BJ (cell line): Measurements from ENCODE around the gene SLC39A13. TPM values are rescaled to one million over a fixed set of nuclear protein-coding genes. Genes with fewer than 3 reads are reported as not detected.

Experiments
- CTCF ChIA-PET: fragments of 350-600 bp; formaldehyde crosslinking; extraction: SDS; loops from one replicate; lab custom pipeline; 2021; ENCODE audit warnings: antibody characterized with exemption, inconsistent platforms; lab: Yijun Ruan, JAX
- POLR2A ChIA-PET: fragments of 300-600 bp; sonication (Branson Sonifier 250); formaldehyde crosslinking; extraction: SDS; loops from one replicate; lab custom pipeline; 2021; ENCODE audit warnings: antibody characterized with exemption; lab: Charles Lee
- DNase-seq: peaks from one replicate; pipeline ENCODE4 v3.0.0-alpha.2; 2011; ENCODE audit warnings: low read depth
- H3K27me3 ChIP-seq: 2 replicates; pipeline ENCODE4 v1.6.0; 2011; ENCODE audit warnings: low read length; ENCODE audit not compliant: control insufficient read depth, insufficient read depth
- H3K36me3 ChIP-seq: 2 replicates; pipeline ENCODE4 v1.5.1; 2011; ENCODE audit warnings: low read length; ENCODE audit not compliant: control insufficient read depth, insufficient read depth
- H3K4me3 ChIP-seq: 2 replicates; pipeline ENCODE4 v1.5.1; 2011; ENCODE audit warnings: low read depth, mild to moderate bottlenecking, control low read depth, low read length
- CTCF ChIP-seq: IDR thresholded peaks from 2 replicates; pipeline ENCODE4 v1.5.1; 2011; ENCODE audit warnings: low read depth, mild to moderate bottlenecking, control low read depth, inconsistent platforms, low read length, moderate library complexity; ENCODE audit not compliant: insufficient read depth
- polyA plus RNA-seq: library from polyadenylated mRNA; depleted of rRNA; stranded (reverse); fragments of >200 nt; gene quantifications from 2 replicates; pipeline ENCODE4 v1.2.3, GENCODE V29; 2011

The SLC39A13 gene
- polyA plus RNA-seq, 1 experiment = 108 TPM

DNA sequence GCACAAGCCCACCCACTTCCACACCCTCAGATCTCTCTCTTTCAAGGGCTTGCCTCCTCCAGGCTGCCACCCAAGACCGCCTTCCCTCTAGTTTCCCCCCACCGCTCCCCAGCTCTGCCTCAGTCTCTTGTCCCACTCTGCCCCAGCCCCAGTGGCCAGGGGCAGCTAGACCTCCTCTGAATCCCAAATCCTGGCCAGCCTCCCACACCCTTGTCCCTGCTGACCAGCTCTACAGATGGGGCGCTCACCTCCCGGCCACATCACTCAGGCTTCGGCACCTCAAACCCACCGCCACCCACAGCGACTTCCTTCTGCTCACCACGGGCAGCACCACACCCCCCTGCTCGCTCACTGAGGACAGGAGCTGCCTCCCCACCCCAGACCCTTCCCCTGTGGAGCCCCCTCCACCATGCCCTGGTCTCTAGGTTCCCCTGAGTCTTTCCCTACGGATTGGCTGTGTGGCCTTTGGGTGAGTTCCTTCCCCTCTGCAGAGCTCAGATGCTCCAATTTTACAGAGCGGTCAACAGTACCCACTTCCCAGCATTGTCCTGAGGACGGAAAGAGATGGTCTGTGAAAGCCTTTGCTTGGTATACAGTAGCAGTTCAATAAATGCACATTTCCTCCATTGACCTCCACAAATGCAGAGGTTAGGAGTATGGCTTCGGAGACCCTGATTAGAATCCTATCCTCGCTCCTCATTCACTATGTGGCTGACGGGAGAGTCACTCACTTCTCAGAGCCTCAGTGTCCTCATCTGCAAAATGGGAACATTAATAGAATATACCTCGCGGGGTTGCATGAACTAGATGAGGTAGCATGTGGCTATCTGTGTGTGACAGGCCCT lies 18.6 kb upstream of the SLC39A13 start:
- Histone ChIP-seq H3K27me3 (no peaks in the 10 kb centered on the region), H3K36me3 (no peaks in the 10 kb centered on the region), H3K4me3 (no peak overlapping the region)
- DNase-seq = no peak
- ChIA-PET POLR2A (no interaction called here), CTCF (interaction anchor here (1.2 to 3.2 kb wide), 3 partner anchors 14 to 20 kb away, joined by 3 to 28 read pairs (median 4); no protein-coding TSS in a partner anchor)
- no peak for TF ChIP-seq CTCF

DNA sequence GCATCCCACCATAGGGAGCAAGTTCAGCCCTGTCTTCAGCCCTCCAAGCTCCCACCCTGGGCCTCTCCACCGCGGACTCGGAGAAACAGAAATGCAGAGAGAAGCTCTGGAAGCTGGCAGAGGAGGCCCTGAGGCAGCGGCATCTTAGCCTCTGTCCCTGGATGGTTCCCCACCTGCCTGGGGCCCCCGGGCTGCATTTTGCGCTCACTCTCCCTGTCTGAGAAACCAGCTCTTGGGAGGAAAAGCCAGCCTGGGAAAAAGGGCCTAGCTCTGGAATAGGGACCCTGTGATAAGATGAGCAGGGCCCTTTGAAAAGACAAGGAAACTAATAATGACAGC lies 18.0 kb upstream of the SLC39A13 start:
- ChIA-PET POLR2A (no interaction called here), CTCF (interaction anchor here (1.2 to 4.7 kb wide), 4 partner anchors 13 to 19 kb away, joined by 3 to 32 read pairs (median 16); no protein-coding TSS in a partner anchor)

GRCh38 chr11:47391077-47391583 lies 17.3 kb upstream of the SLC39A13 start:
- H3K36me3 ChIP-seq = no peaks in the 10 kb centered on the region
- TF ChIP-seq CTCF = no peak
- ChIA-PET CTCF (interaction anchor here (1.2 to 4.7 kb wide), 3 partner anchors 12 to 18 kb away, joined by 3 to 32 read pairs (median 4); no protein-coding TSS in a partner anchor), POLR2A (no interaction called here)
- DNase-seq = no peak
- no peaks in the 10 kb centered on the region for H3K27me3 ChIP-seq
- H3K4me3 ChIP-seq = no peak overlapping the region

More for the DNA sequence above, 18.0 kb upstream of the SLC39A13 start:
- no peak overlapping the region for H3K4me3 ChIP-seq
- TF ChIP-seq CTCF = no peak
- no peaks in the 10 kb centered on the region for H3K36me3 ChIP-seq
- H3K27me3 ChIP-seq = no peaks in the 10 kb centered on the region
- no peak for DNase-seq

DNA sequence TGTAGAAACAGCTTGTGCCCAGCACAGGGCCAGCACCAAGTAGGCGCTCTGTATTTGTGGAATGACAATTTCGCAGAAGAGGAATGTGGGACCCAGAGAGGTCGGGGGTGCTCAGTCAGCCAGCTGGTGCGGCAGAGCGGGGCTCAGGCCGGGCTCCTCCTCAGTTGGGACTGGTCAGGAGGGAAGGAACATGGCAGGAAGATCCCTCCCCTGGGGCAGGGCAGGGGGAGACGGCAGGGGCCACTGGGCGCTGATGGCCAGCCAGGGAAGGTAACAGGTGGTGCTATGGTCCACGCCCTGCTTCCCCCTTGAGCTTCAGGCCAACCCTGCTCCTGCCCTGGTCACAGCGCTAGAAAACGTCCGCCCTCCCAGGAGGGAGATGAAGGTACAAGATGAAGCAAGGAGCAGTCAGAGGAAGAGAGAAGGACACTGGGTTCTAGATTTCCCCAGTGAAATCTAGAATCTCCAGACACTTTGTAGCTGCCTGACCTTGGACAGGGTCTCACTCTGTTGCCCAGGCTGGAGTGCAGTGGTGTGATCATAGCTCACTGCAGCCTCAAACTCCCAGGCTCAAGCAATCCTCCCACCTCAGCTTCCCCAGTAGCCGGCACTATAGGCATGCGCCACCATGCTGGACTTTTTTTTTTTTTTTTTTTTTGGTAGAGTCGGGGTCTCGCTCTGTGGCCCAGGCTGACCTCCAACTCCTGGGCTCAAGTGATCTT lies 16.5 kb upstream of the SLC39A13 start:
- Histone ChIP-seq H3K4me3 (no peak overlapping the region), H3K36me3 (no peaks in the 10 kb centered on the region), H3K27me3 (no peaks in the 10 kb centered on the region)
- ChIA-PET CTCF (interaction anchor here (0.7 to 4.7 kb wide), 3 partner anchors 18 to 61 kb away, joined by 3 to 32 read pairs (median 4); no protein-coding TSS in a partner anchor), POLR2A (no interaction called here)
- no peak for DNase-seq
- TF ChIP-seq CTCF = no peak
